GM08714 (cell line): ENCODE measurements around the gene BBC3.

ENCODE experiments used
- H3K4me3 ChIP-seq: fragments of 200-500 bp; sonication (Bioruptor generic); 2 replicates; pipeline ENCODE4 v1.5.1; 2014; ENCODE audit warnings: mild to moderate bottlenecking, low read length, inconsistent platforms
- ZNF274 ChIP-seq: IDR thresholded peaks from 2 replicates; pipeline ENCODE4 v1.6.1; 2012; ENCODE audit warnings: mild to moderate bottlenecking, low read depth, low read length

BBC3 gene

DNA sequence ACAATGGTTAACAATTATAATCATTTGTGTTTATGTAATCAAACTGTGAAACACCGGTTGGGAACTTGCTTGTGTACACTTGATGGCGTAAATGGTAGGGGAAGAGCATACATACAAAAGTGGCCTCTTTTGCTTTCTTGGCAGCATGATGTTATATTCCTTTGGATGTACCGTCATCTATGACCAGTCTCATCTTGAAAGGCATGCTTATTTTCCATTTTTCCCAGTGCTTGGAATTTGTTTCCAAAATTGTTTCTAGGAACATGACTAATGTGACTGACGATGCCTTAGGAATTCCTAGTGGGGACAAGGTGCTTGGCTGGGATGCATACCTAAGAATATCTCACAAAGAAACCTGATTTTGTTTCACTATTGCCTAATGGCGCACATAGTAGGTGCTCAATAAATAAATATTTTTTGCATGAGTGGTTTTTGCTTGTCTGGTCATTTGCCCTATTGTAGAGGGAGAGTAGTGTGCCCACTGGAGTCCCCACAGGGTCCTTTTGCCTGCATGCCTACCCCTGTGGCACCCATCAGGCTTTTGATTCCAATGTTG, 54.9 kb downstream of the BBC3 start:
- no peak overlapping the region for H3K4me3 ChIP-seq
- no peak for TF ChIP-seq ZNF274

DNA sequence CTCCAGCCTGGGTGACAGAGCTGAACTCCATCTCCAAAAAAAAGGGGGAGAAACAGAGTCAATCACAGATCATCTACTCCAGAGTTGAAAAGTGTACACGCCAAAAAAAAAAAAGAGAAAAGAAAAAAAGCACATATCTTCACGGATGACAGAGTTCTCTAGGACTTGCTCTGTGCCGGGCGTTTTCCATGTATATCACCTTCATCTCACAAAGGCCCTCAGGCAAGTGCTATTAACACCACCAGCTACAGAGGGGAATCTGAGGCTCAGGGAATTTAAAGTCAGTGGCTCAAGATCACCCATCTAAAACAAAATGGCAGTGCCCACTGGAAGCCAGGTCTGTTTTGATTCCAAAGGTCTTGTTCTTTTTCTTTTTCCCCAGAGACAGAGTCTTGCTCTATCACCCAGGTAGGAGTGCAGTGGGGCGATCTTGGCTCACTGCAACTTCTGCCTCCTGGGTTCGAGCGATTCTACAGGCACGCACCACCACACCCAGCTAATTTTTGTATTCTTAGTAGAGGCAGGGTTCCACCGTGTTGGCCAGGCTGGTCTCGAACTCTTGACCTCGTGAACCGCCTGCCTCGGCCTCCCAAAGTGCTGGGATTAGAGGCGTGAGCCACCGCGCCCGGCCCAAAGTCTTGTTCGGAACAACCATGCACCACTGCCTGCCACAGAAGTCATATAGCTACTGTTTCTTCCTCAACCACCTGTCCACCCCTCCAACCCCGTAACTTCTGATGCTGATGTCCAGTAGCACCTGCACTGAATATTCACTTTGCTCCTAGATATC, 58.1 kb downstream of the BBC3 start:
- TF ChIP-seq ZNF274, result no peak
- no peak overlapping the region for H3K4me3 ChIP-seq
